ENCODE data around the gene ANKRD66. TPM values are rescaled to one million over a fixed set of nuclear protein-coding genes. Genes with fewer than 3 reads are reported as not detected.

ANKRD66 gene
- total RNA-seq, 1 experiment from 2014 or later = not detected

- no peak overlapping the region for H2BK15ac ChIP-seq (ENCODE audit: low read depth, low read length)
- no peak overlapping the region for H2BK120ac ChIP-seq (ENCODE audit: low read depth, low read length, poor library complexity, severe bottlenecking)
- no peaks in the 10 kb centered on the region for H3K9me3 ChIP-seq (ENCODE audit: control insufficient read depth, low read depth, low read length)
- H2AFZ ChIP-seq (ENCODE audit: low read length) = no peak overlapping the region
- no peak for DNase-seq
- H3K27ac Mint-ChIP-seq = no peak overlapping the region
- H3K4me3 Mint-ChIP-seq = no peak overlapping the region
- H3T11ph ChIP-seq (ENCODE audit: low read length) = no peak overlapping the region
- no peaks in the 10 kb centered on the region for H3K27me3 Mint-ChIP-seq (ENCODE audit: low read depth)
- no CpG with 5 or more reads among the region's 3 CpGs for WGBS (ENCODE audit: extremely low coverage, insufficient read length, low lambda C conversion rate)
- no peaks in the 10 kb centered on the region for H3K23me2 ChIP-seq (ENCODE audit: insufficient read length, low read depth, low read length, poor library complexity, severe bottlenecking)
- no peaks in the 10 kb centered on the region for H3K27me3 ChIP-seq (ENCODE audit: insufficient read depth, low read length)
- no peak overlapping the region for H3K4ac ChIP-seq (ENCODE audit: low read depth, low read length)
- H3K79me1 ChIP-seq (ENCODE audit: insufficient read depth, low read depth, low read length, poor library complexity, severe bottlenecking) = no peaks in the 10 kb centered on the region
- H3K27ac ChIP-seq (ENCODE audit: insufficient read length, low read depth, low read length) = no peak overlapping the region
- no peaks in the 10 kb centered on the region for H3K36me3 Mint-ChIP-seq (ENCODE audit: insufficient read depth in 1 of 3, low read depth in 3 of 3)
- H2BK5ac ChIP-seq (ENCODE audit: insufficient read length, low read length) = no peak overlapping the region
- no peak overlapping the region for H2BK20ac ChIP-seq (ENCODE audit: low read depth, low read length, poor library complexity, severe bottlenecking)
- H3K14ac ChIP-seq (ENCODE audit: insufficient read depth, low read length) = no peak overlapping the region
- H4K8ac ChIP-seq (replicated peaks; ENCODE audit: insufficient read length, low read depth, low read length) = no peak overlapping the region
- H3K18ac ChIP-seq (ENCODE audit: insufficient read length, low read depth, low read length) = no peak overlapping the region
- H4K91ac ChIP-seq (ENCODE audit: insufficient read length, low read depth, low read length) = no peak overlapping the region
- no peak for TF ChIP-seq CTCF (conservative IDR thresholded peaks at IDR 0.05)
- H3K23ac ChIP-seq (ENCODE audit: insufficient read length, low read depth, low read length) = no peak overlapping the region
- H3K4me1 Mint-ChIP-seq = no peaks in the 10 kb centered on the region
- H3K9ac ChIP-seq (ENCODE audit: extremely low read depth, insufficient read length, low read length) = no peak overlapping the region
- H3K79me2 ChIP-seq (ENCODE audit: insufficient read depth, low read length) = no peaks in the 10 kb centered on the region
- H3K4me2 ChIP-seq (ENCODE audit: insufficient read depth, insufficient read length, low read length) = no peak overlapping the region
- H3K56ac ChIP-seq (ENCODE audit: insufficient read length, low read depth, low read length) = no peak overlapping the region
- H4K20me1 ChIP-seq (ENCODE audit: control insufficient read depth, insufficient read depth, insufficient read length) = no peaks in the 10 kb centered on the region
- no peak overlapping the region for H4K5ac ChIP-seq (ENCODE audit: insufficient read length, low read depth, low read length)
- H3K9me3 Mint-ChIP-seq = no peaks in the 10 kb centered on the region
- no peaks in the 10 kb centered on the region for H3K4me1 ChIP-seq (ENCODE audit: insufficient read depth, low read length)
- no peak overlapping the region for H2BK12ac ChIP-seq (ENCODE audit: insufficient read length, low read depth, low read length)
- no peak overlapping the region for H2AK5ac ChIP-seq (ENCODE audit: insufficient read length, low read length)
These were observed 49.1 kb downstream of the ANKRD66 start for GRCh38 chr6:46795816-46796215.
